Common myeloid progenitor, CD34-positive (primary cell): Measurements from ENCODE around the gene MUL1.

Experiments
- CTCF ChIA-PET: fragments of 350-600 bp; sonication (Branson Sonifier 250); formaldehyde crosslinking; loops from one replicate; lab custom pipeline; 2021; ENCODE audit warnings: antibody characterized with exemption; lab: Charles Lee
- POLR2A ChIA-PET: fragments of 350-600 bp; sonication (Branson Sonifier 250); formaldehyde crosslinking; loops from one replicate; lab custom pipeline; 2021; ENCODE audit warnings: antibody characterized with exemption; lab: Charles Lee
- DNase-seq, 3 donors: peaks; one replicate each; pipeline versions ENCODE4 v3.0.0 to v3.0.0-alpha.2; 2013
- H3K27ac ChIP-seq, 2 experiments: 1 replicate in 1 of 2; 2 replicates in 1 of 2; pipeline ENCODE4 v1.7.0; 2013; ENCODE audit warnings: inconsistent platforms in 2 of 2, low read length in 2 of 2, mild to moderate bottlenecking in 2 of 2, low read depth in 1 of 2, moderate library complexity in 1 of 2; ENCODE audit not compliant: severe bottlenecking in 2 of 2, insufficient read depth in 1 of 2, poor library complexity in 1 of 2
- H3K27me3 ChIP-seq, 5 experiments: replicated peaks in 2 of 5; 1 replicate in 3 of 5; 2 replicates in 2 of 5; pipeline versions ENCODE4 v1.6.1 to v1.7.0; 2013; ENCODE audit warnings: low read length in 4 of 5, mild to moderate bottlenecking in 2 of 5, moderate library complexity in 2 of 5, inconsistent platforms in 1 of 5; ENCODE audit not compliant: insufficient read depth in 5 of 5, control insufficient read depth in 4 of 5
- H3K36me3 ChIP-seq, 4 experiments: 1 replicate in 2 of 4; 2 replicates in 2 of 4; pipeline versions ENCODE4 v1.6.1 to v1.7.0; 2013; ENCODE audit warnings: low read length in 3 of 4, control low read depth in 1 of 4, mild to moderate bottlenecking in 1 of 4; ENCODE audit not compliant: control insufficient read depth in 4 of 4, insufficient read depth in 4 of 4
- H3K4me1 ChIP-seq, 4 experiments: 1 replicate in 3 of 4; 2 replicates in 1 of 4; pipeline versions ENCODE4 v1.6.1 to v1.7.1; 2013; ENCODE audit warnings: low read length in 3 of 4, mild to moderate bottlenecking in 3 of 4, control low read depth in 1 of 4, inconsistent platforms in 1 of 4, moderate library complexity in 1 of 4; ENCODE audit not compliant: control insufficient read depth in 4 of 4, insufficient read depth in 4 of 4; ENCODE audit errors: control extremely low read depth in 1 of 4
- H3K4me3 ChIP-seq, 7 experiments: 1 replicate in 4 of 7; 2 replicates in 3 of 7; pipeline versions ENCODE4 v1.5.1 to v1.7.0; 2013; ENCODE audit warnings: mild to moderate bottlenecking in 7 of 7, low read length in 6 of 7, moderate library complexity in 6 of 7, inconsistent platforms in 2 of 7, low read depth in 2 of 7, control low read depth in 1 of 7; ENCODE audit not compliant: insufficient read depth in 4 of 7, control insufficient read depth in 1 of 7; ENCODE audit errors: extremely low read depth in 1 of 7
- H3K9me3 ChIP-seq, 5 experiments: 1 replicate in 4 of 5; 2 replicates in 1 of 5; pipeline versions ENCODE4 v1.6.1 to v1.7.1; 2013; ENCODE audit warnings: low read length in 4 of 5, mild to moderate bottlenecking in 2 of 5, inconsistent platforms in 1 of 5, low read depth in 1 of 5, moderate library complexity in 1 of 5; ENCODE audit not compliant: control insufficient read depth in 4 of 5, insufficient read depth in 2 of 5; ENCODE audit errors: control extremely low read depth in 1 of 5
- WGBS: methylation state at CpG from one replicate; pipeline ENCODE4 v1.1.5; 2013; ENCODE audit not compliant: insufficient coverage; 5-methylcytosine and 5-hydroxymethylcytosine counted together

The MUL1 gene

GRCh38 chr1:20546637-20547036 is 38.7 kb upstream of the MUL1 start:
- DNase-seq = no peak
- WGBS = 100% methylated on average over 2 of the region's 3 CpGs
- Histone ChIP-seq H3K27me3 (peaks cover 9 to 51% (median 18%) of the 10 kb centered on the region in 5 experiments), H3K27ac (no peak overlapping the region), H3K4me1 (peaks cover 0 to under 1% (median under 1%) of the 10 kb centered on the region in 4 experiments), H3K4me3 (no peak overlapping the region), H3K9me3 (peaks cover 0 to 2% (median 0%) of the 10 kb centered on the region in 5 experiments), H3K36me3 (no peaks in the 10 kb centered on the region)
- POLR2A ChIA-PET = no interaction called here
- CTCF ChIA-PET = interaction anchor here (1.0 to 3.0 kb wide), 2 partner anchors 18 to 29 kb away, joined by 3 to 6 read pairs; no protein-coding TSS in a partner anchor

- ChIA-PET POLR2A (no interaction called here), CTCF (interaction anchor here (1.2 kb wide), 1 partner anchor 10 kb away, joined by 3 read pairs; no protein-coding TSS in a partner anchor)
- Histone ChIP-seq H3K27ac (no peak overlapping the region), H3K4me1 (no peaks in the 10 kb centered on the region), H3K36me3 (no peaks in the 10 kb centered on the region), H3K9me3 (no peaks in the 10 kb centered on the region), H3K4me3 (no peak overlapping the region), H3K27me3 (peaks cover 0 to 34% (median 14%) of the 10 kb centered on the region in 5 experiments)
- DNase-seq = no peak
- 100% methylated on average over 1 of the region's 1 CpG for WGBS
Measured at GRCh38 chr1:20540281-20540680, 32.3 kb upstream of the MUL1 start.

- no peaks in the 10 kb centered on the region for H3K9me3 ChIP-seq
- peaks cover 0 to 40% (median 24%) of the 10 kb centered on the region in 5 experiments for H3K27me3 ChIP-seq
- no peak overlapping the region for H3K4me3 ChIP-seq
- no peaks in the 10 kb centered on the region for H3K4me1 ChIP-seq
- WGBS = 71% methylated on average over 2 of the region's 3 CpGs
- DNase-seq = no peak
- CTCF ChIA-PET = interaction anchor here (1.0 kb wide), 1 partner anchor 15 kb away, joined by 3 read pairs; no protein-coding TSS in a partner anchor
- no peak overlapping the region for H3K27ac ChIP-seq
- POLR2A ChIA-PET = interaction anchor here (0.5 kb wide), 1 partner anchor 795 kb away, joined by 3 read pairs; no protein-coding TSS in a partner anchor
- no peaks in the 10 kb centered on the region for H3K36me3 ChIP-seq
Measured at GRCh38 chr1:20538760-20539551, 31.0 kb upstream of the MUL1 start.

GRCh38 chr1:20538227-20538626 is 30.3 kb upstream of the MUL1 start:
- no peaks in the 10 kb centered on the region for H3K9me3 ChIP-seq
- 69% methylated on average over 2 of the region's 2 CpGs for WGBS
- no peak overlapping the region for H3K4me3 ChIP-seq
- ChIA-PET CTCF (no interaction called here), POLR2A (no interaction called here)
- no peaks in the 10 kb centered on the region for H3K36me3 ChIP-seq
- no peak for DNase-seq
- H3K27ac ChIP-seq = no peak overlapping the region
- H3K27me3 ChIP-seq = peaks cover 0 to 35% (median 24%) of the 10 kb centered on the region in 5 experiments
- no peaks in the 10 kb centered on the region for H3K4me1 ChIP-seq

GRCh38 chr1:20534659-20535417 is 26.9 kb upstream of the MUL1 start:
- H3K4me1 ChIP-seq = peaks cover 0 to 12% (median 3%) of the 10 kb centered on the region in 4 experiments
- no peak for DNase-seq
- WGBS = 82% methylated on average over 12 of the region's 12 CpGs
- H3K27me3 ChIP-seq = peaks cover 0 to 32% (median 16%) of the 10 kb centered on the region in 5 experiments
- POLR2A ChIA-PET = no interaction called here
- H3K9me3 ChIP-seq = no peaks in the 10 kb centered on the region
- no peak overlapping the region for H3K4me3 ChIP-seq
- H3K36me3 ChIP-seq = no peaks in the 10 kb centered on the region
- CTCF ChIA-PET = interaction anchor here (0.9 to 1.2 kb wide), 3 partner anchors 8 to 121 kb away, joined by 3 to 4 read pairs (median 4); no protein-coding TSS in a partner anchor
- H3K27ac ChIP-seq = no peak overlapping the region

GRCh38 chr1:20533635-20534034 is 25.7 kb upstream of the MUL1 start:
- H3K27ac ChIP-seq = no peak overlapping the region
- H3K27me3 ChIP-seq = peaks cover 0 to 31% (median 16%) of the 10 kb centered on the region in 5 experiments
- POLR2A ChIA-PET = no interaction called here
- CTCF ChIA-PET = interaction anchor here (1.2 kb wide), 1 partner anchor 9 kb away, joined by 4 read pairs; no protein-coding TSS in a partner anchor
- no peaks in the 10 kb centered on the region for H3K36me3 ChIP-seq
- H3K4me3 ChIP-seq = no peak overlapping the region
- peaks cover 0 to 15% (median 4%) of the 10 kb centered on the region in 4 experiments for H3K4me1 ChIP-seq
- WGBS = 97% methylated on average over 3 of the region's 4 CpGs
- H3K9me3 ChIP-seq = no peaks in the 10 kb centered on the region
- DNase-seq = no peak
